CD4-positive, alpha-beta memory T cell (primary cell): ENCODE data around the gene PCP4L1. TPM values are rescaled to one million over a fixed set of nuclear protein-coding genes. Genes with fewer than 3 reads are reported as not detected.

ENCODE experiments used
- CTCF ChIA-PET: fragments of 350-600 bp; sonication (Branson Sonifier 250); formaldehyde crosslinking; loops from one replicate; lab custom pipeline; 2021; ENCODE audit warnings: inconsistent platforms; ENCODE audit not compliant: partially characterized antibody; lab: Charles Lee
- POLR2A ChIA-PET: fragments of 350-600 bp; sonication (Branson Sonifier 250); formaldehyde crosslinking; loops from one replicate; lab custom pipeline; 2021; ENCODE audit not compliant: partially characterized antibody; lab: Charles Lee
- DNase-seq, 5 donors: peaks; one replicate each; pipeline versions ENCODE4 v3.0.0 to v3.0.0-alpha.2; 2020 to 2022; ENCODE audit warnings: mixed read lengths in 1 of 5
- H3K27ac ChIP-seq: one replicate; pipeline ENCODE4 v1.7.0; 2013; ENCODE audit warnings: low read depth, low read length
- H3K27me3 ChIP-seq: 2 replicates; pipeline ENCODE4 v1.7.0; 2013; ENCODE audit warnings: mild to moderate bottlenecking, low read length, moderate library complexity; ENCODE audit not compliant: insufficient read depth
- H3K36me3 ChIP-seq: 2 replicates; pipeline ENCODE4 v1.7.0; 2013; ENCODE audit warnings: mild to moderate bottlenecking, low read length, moderate library complexity; ENCODE audit not compliant: insufficient read depth
- H3K4me1 ChIP-seq: 2 replicates; pipeline ENCODE4 v1.7.0; 2013; ENCODE audit warnings: mild to moderate bottlenecking, low read length, moderate library complexity; ENCODE audit not compliant: insufficient read depth
- H3K4me3 ChIP-seq, 2 donors: one replicate each; pipeline ENCODE4 v1.7.0; 2013; ENCODE audit warnings: low read length in 2 of 2, mild to moderate bottlenecking in 1 of 2
- H3K9me3 ChIP-seq, 2 donors: one replicate each; pipeline ENCODE4 v1.7.0; 2013; ENCODE audit warnings: low read length in 2 of 2, control low read depth in 1 of 2; ENCODE audit not compliant: control insufficient read depth in 1 of 2
- H3K27ac Mint-ChIP-seq, 7 donors: one replicate each; pipeline ENCODE4 v1.8.0; 2020 to 2021; ENCODE audit warnings: mixed read lengths in 7 of 7, mild to moderate bottlenecking in 6 of 7, inconsistent platforms in 3 of 7, moderate library complexity in 3 of 7
- H3K27me3 Mint-ChIP-seq, 2 donors: one replicate each; pipeline ENCODE4 v1.8.0; 2020 to 2021; ENCODE audit warnings: mixed read lengths in 2 of 2
- H3K36me3 Mint-ChIP-seq, 2 donors: one replicate each; pipeline ENCODE4 v1.8.0; 2020 to 2021; ENCODE audit warnings: mixed read lengths in 2 of 2, inconsistent platforms in 1 of 2, mild to moderate bottlenecking in 1 of 2
- H3K4me1 Mint-ChIP-seq, 4 donors: one replicate each; pipeline ENCODE4 v1.8.0; 2020 to 2021; ENCODE audit warnings: mixed read lengths in 4 of 4, mild to moderate bottlenecking in 1 of 4
- H3K4me3 Mint-ChIP-seq, 8 donors: one replicate each; pipeline ENCODE4 v1.8.0; 2020 to 2021; ENCODE audit warnings: mixed read lengths in 8 of 8, mild to moderate bottlenecking in 7 of 8, moderate library complexity in 6 of 8, inconsistent platforms in 3 of 8
- H3K9me3 Mint-ChIP-seq, 8 donors: one replicate each; pipeline ENCODE4 v1.8.0; 2020 to 2021; ENCODE audit warnings: mixed read lengths in 8 of 8, mild to moderate bottlenecking in 5 of 8, inconsistent platforms in 3 of 8, moderate library complexity in 1 of 8
- intact Hi-C: fragments of 100-400 bp; cut with micrococcal nuclease; formaldehyde crosslinking; loops from one replicate; pipeline ENCODE4 v1.15.1; 2023
- polyA plus RNA-seq, 2 donors: library from polyadenylated mRNA; unstranded; fragments of 300-500 nt; fragmentation: Illumina TruSeq; gene quantifications; one replicate each; pipeline ENCODE4 v1.2.3, GENCODE V29; 2021
- total RNA-seq, 2 experiments: library from RNA; stranded (reverse); gene quantifications; one replicate each; pipeline ENCODE4 v1.2.3, GENCODE V29; 2021

PCP4L1 gene
- total and polyA plus RNA-seq, 4 experiments from 2014 or later = not detected

- no peaks in the 10 kb centered on the region for H3K27me3 Mint-ChIP-seq
- POLR2A ChIA-PET = interaction anchor here (0.9 to 4.3 kb wide), 3 partner anchors 13 to 36 kb away, joined by 4 to 27 read pairs (median 4); partner anchors contain the start of gene NDUFS2
- intact Hi-C loops = no loop called here
- Histone ChIP-seq H3K36me3 (peaks cover 10% of the 10 kb centered on the region), H3K4me3 (no peak overlapping the region), H3K27me3 (no peaks in the 10 kb centered on the region), H3K27ac (no peak overlapping the region), H3K9me3 (no peaks in the 10 kb centered on the region), H3K4me1 (peaks cover 13% of the 10 kb centered on the region)
- CTCF ChIA-PET = interaction anchor here (1.0 to 13.2 kb wide), 11 partner anchors 8 to 167 kb away, joined by 3 to 245 read pairs (median 4); partner anchors contain the start of genes NDUFS2, PPOX and SDHC
- H3K9me3 Mint-ChIP-seq = no peaks in the 10 kb centered on the region
- DNase-seq = no peak
- H3K27ac Mint-ChIP-seq = peak overlapping the region in 6 of 7 donors; percentile 20 to 79 (median 58)
- peak overlapping the region in 1 of 8 donors; percentile 3 for H3K4me3 Mint-ChIP-seq
- H3K36me3 Mint-ChIP-seq = peaks cover 11 to 17% of the 10 kb centered on the region in 2 donors
- H3K4me1 Mint-ChIP-seq = peaks cover 9 to 37% (median 29%) of the 10 kb centered on the region in 4 donors
These were observed 40.1 kb upstream of the PCP4L1 start for GRCh38 chr1:161218301-161219077.

DNA sequence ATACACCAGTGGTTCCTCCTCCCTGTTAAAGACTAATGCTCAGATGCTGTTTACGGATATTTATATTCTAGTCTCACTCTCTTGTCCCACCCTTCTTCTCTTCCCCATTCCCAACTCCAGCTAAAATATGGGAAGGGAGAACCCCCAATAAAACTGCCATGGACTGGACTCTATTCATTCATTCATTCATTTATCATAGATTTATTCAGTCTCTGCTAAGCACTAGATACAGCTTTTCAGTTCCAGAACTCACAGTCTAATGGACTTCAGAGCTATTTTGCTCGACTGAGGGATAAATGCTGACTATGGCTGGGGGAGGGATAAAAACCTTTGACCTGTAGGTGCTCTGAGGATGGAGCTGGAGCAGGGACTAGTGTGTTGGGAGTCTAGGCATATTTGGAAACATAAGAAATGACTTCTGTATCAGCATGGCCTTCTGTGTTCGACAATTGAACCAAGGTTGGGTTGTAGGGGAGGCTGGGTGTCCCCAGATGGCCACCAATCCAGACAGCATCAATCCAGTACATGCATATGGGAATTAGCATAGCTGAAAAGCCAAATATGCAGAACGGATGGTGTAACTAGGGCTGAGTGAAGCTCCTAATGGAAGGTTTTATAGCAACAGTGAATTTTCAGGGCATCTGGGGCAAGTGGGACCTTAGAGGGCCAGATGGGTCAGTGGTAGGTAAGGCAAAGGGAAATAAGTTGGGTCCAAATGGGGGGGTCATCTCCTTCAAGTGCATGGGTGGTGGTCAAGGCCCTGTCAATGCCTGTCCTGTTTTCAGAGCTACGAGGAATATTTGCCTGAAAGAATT lies 39.3 kb upstream of the PCP4L1 start:
- H3K4me1 Mint-ChIP-seq = peaks cover 12 to 37% (median 29%) of the 10 kb centered on the region in 4 donors
- no peaks in the 10 kb centered on the region for H3K9me3 Mint-ChIP-seq
- no peak overlapping the region for H3K4me3 Mint-ChIP-seq
- CTCF ChIA-PET = interaction anchor here (0.7 to 13.2 kb wide), 13 partner anchors 9 to 166 kb away, joined by 3 to 245 read pairs (median 4); partner anchors contain the start of genes ADAMTS4, NDUFS2, PPOX and SDHC
- Histone ChIP-seq H3K36me3 (peaks cover 2% of the 10 kb centered on the region), H3K27ac (no peak overlapping the region), H3K27me3 (no peaks in the 10 kb centered on the region), H3K4me3 (no peak overlapping the region), H3K4me1 (peaks cover 13% of the 10 kb centered on the region), H3K9me3 (no peaks in the 10 kb centered on the region)
- peaks cover 3 to 9% of the 10 kb centered on the region in 2 donors for H3K36me3 Mint-ChIP-seq
- no peaks in the 10 kb centered on the region for H3K27me3 Mint-ChIP-seq
- intact Hi-C loops = no loop called here
- POLR2A ChIA-PET = interaction anchor here (0.9 to 4.3 kb wide), 4 partner anchors 14 to 54 kb away, joined by 4 to 27 read pairs (median 4); partner anchors contain the start of genes NDUFS2 and PPOX
- DNase-seq = no peak
- peak overlapping the region in 3 of 7 donors; percentile 1 to 47 (median 8) for H3K27ac Mint-ChIP-seq

DNA sequence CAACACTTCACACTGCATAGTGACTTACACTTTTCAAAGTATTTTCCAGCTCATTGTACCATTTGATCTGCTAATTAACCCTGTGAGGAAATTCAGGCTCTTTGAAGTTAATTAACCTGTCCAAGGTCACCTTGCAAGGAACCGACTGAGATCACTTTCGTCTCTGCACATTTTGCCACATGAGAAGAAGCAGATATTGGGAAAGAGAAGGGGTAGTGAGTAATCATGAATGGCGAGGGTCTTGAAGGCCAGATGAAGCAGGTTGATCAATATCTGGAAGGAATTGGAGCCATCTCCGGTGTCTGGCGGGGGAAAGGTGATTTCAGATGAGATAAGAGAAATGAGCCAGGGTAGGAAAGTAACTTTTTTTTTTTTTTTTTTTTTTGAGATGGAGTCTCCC lies 38.5 kb upstream of the PCP4L1 start:
- intact Hi-C loops = loop anchor here (10.0 kb wide), 1 partner anchor 525 kb away; the partner anchor contains the start of gene DUSP12
- no peaks in the 10 kb centered on the region for H3K36me3 ChIP-seq
- H3K27ac ChIP-seq = no peak overlapping the region
- peaks cover 13 to 36% (median 26%) of the 10 kb centered on the region in 4 donors for H3K4me1 Mint-ChIP-seq
- H3K9me3 ChIP-seq = no peaks in the 10 kb centered on the region
- no peak overlapping the region for H3K4me3 ChIP-seq
- ChIA-PET POLR2A (interaction anchor here (1.2 to 4.3 kb wide), 3 partner anchors 18 to 54 kb away, joined by 4 to 27 read pairs (median 4); partner anchors contain the start of genes NDUFS2 and PPOX), CTCF (interaction anchor here (0.6 to 13.2 kb wide), 11 partner anchors 9 to 165 kb away, joined by 3 to 245 read pairs (median 7); partner anchors contain the start of genes ADAMTS4, PPOX and SDHC)
- no peaks in the 10 kb centered on the region for H3K9me3 Mint-ChIP-seq
- peaks cover 0 to 3% of the 10 kb centered on the region in 2 donors for H3K36me3 Mint-ChIP-seq
- H3K27me3 ChIP-seq = no peaks in the 10 kb centered on the region
- H3K4me3 Mint-ChIP-seq = no peak overlapping the region
- H3K27ac Mint-ChIP-seq = peak overlapping the region in 1 of 7 donors; percentile 8
- H3K4me1 ChIP-seq = peaks cover 14% of the 10 kb centered on the region
- DNase-seq = no peak
- no peaks in the 10 kb centered on the region for H3K27me3 Mint-ChIP-seq

GRCh38 chr1:161222175-161223019 lies 36.1 kb upstream of the PCP4L1 start:
- peak overlapping the region in 3 of 7 donors; percentile 79 to 81 (median 79) for H3K27ac Mint-ChIP-seq
- ChIA-PET CTCF (interaction anchor here (0.5 to 13.2 kb wide), 7 partner anchors 12 to 516 kb away, joined by 3 to 245 read pairs (median 103); partner anchors contain the start of genes NDUFS2 and PPOX), POLR2A (interaction anchor here (1.0 to 1.6 kb wide), 3 partner anchors 12 to 53 kb away, joined by 3 to 6 read pairs (median 4); partner anchors contain the start of gene NDUFS2)
- no peak for DNase-seq
- peaks cover 26 to 48% (median 35%) of the 10 kb centered on the region in 4 donors for H3K4me1 Mint-ChIP-seq
- intact Hi-C loops = loop anchor here (10.0 kb wide), 1 partner anchor 522 kb away; the partner anchor contains the start of gene DUSP12
- H3K9me3 Mint-ChIP-seq = no peaks in the 10 kb centered on the region
- Histone ChIP-seq H3K4me1 (peaks cover 33% of the 10 kb centered on the region), H3K9me3 (no peaks in the 10 kb centered on the region), H3K4me3 (no peak overlapping the region), H3K36me3 (no peaks in the 10 kb centered on the region), H3K27ac (no peak overlapping the region), H3K27me3 (no peaks in the 10 kb centered on the region)
- H3K36me3 Mint-ChIP-seq = peaks cover 0 to 4% of the 10 kb centered on the region in 2 donors
- peak overlapping the region in 1 of 8 donors; percentile 66 for H3K4me3 Mint-ChIP-seq
- H3K27me3 Mint-ChIP-seq = no peaks in the 10 kb centered on the region

- no peak for DNase-seq
- ChIA-PET CTCF (interaction anchor here (1.1 to 13.2 kb wide), 10 partner anchors 13 to 161 kb away, joined by 3 to 245 read pairs (median 78); partner anchors contain the start of genes CFAP126, NDUFS2, PPOX and UFC1), POLR2A (interaction anchor here (0.7 to 5.1 kb wide), 7 partner anchors 13 to 166 kb away, joined by 3 to 112 read pairs (median 20); partner anchors contain the start of genes NDUFS2 and PPOX)
- no peaks in the 10 kb centered on the region for H3K27me3 ChIP-seq
- no peaks in the 10 kb centered on the region for H3K27me3 Mint-ChIP-seq
- H3K4me1 Mint-ChIP-seq = peaks cover 23 to 44% (median 32%) of the 10 kb centered on the region in 4 donors
- no peaks in the 10 kb centered on the region for H3K9me3 ChIP-seq
- H3K9me3 Mint-ChIP-seq = no peaks in the 10 kb centered on the region
- no peak overlapping the region for H3K4me3 ChIP-seq
- H3K4me1 ChIP-seq = peaks cover 28% of the 10 kb centered on the region
- H3K36me3 ChIP-seq = peaks cover 9% of the 10 kb centered on the region
- no peak overlapping the region for H3K27ac ChIP-seq
- peaks cover 0 to 19% of the 10 kb centered on the region in 2 donors for H3K36me3 Mint-ChIP-seq
- H3K4me3 Mint-ChIP-seq = no peak overlapping the region
- intact Hi-C loops = loop anchor here (10.0 kb wide), 1 partner anchor 521 kb away; the partner anchor contains the start of gene DUSP12
- peak overlapping the region in 2 of 7 donors; percentile 35 to 48 for H3K27ac Mint-ChIP-seq
These were observed 34.5 kb upstream of the PCP4L1 start for GRCh38 chr1:161223805-161224694.
